ENCODE data around the gene PRKCE. TPM values are rescaled to one million over a fixed set of nuclear protein-coding genes. Genes with fewer than 3 reads are reported as not detected.
"Not testable (repeated sequence)": the region's sequence is repeated elsewhere in the genome, so short reads cannot be mapped to it uniquely, and the experiment has no call there.

PRKCE gene
- total RNA-seq, 1 experiment from 2014 or later, result 30.2 TPM

DNA sequence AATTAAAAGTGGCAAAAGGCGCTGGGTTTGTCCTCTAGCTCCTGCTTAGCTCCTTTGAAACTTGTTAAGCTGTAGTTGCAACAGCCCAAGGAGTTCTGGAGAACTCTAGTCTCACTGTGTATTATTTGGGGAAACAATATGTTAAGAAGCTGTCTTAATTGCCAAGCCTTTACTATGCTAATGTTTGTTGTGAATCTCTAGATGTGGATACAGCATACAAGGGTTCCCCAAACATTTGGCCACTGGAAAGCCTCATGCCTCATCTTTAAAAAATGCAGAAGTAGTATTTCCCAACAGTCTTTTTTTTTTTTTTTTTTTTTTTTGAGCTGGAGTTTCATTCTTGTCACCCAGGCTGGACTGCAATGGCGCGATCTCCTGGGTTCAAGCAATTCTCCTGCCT, 236.7 kb downstream of the PRKCE start:
- no peak for DNase-seq (ENCODE audit: low read depth)

DNA sequence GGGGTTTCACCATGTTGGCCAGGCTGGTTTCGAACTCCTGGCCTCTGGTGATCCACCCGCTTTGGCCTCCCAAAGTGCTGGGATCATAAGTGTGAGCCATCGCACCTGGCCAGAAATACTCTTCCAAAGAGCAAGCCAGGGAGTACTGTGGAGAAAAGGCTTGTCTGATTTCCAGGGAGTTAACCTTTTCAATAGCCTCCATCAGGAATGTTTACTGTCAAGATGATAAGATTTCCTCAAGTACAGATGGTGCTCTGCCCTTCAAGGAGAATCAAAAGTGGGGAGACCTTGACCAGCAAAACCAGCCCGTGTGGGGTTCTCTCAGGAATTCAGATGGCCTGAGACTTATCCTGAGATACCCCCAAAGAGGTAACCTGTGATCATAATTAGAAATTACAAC, 237.2 kb downstream of the PRKCE start:
- DNase-seq (ENCODE audit: low read depth), result no peak

DNA sequence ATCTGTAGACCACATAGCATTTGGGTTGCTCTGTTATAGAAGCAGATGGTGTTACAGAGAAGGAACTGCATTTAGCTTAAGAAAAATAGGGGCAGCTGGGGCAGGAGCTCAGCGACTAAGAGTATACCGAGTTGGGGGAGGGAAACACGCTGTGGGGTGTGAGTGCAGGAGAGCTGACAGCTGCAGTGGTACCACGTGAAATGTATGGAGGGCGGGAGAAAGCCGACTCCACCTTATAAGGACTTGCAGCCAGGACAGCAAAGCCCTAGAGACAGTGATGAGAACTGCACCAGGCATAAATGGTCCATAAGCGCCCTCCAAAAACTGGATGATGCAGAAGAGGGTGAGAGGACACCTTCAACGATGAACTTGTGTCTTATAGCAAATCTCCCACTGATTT, 237.6 kb downstream of the PRKCE start:
- no peak for DNase-seq (ENCODE audit: low read depth)

DNA sequence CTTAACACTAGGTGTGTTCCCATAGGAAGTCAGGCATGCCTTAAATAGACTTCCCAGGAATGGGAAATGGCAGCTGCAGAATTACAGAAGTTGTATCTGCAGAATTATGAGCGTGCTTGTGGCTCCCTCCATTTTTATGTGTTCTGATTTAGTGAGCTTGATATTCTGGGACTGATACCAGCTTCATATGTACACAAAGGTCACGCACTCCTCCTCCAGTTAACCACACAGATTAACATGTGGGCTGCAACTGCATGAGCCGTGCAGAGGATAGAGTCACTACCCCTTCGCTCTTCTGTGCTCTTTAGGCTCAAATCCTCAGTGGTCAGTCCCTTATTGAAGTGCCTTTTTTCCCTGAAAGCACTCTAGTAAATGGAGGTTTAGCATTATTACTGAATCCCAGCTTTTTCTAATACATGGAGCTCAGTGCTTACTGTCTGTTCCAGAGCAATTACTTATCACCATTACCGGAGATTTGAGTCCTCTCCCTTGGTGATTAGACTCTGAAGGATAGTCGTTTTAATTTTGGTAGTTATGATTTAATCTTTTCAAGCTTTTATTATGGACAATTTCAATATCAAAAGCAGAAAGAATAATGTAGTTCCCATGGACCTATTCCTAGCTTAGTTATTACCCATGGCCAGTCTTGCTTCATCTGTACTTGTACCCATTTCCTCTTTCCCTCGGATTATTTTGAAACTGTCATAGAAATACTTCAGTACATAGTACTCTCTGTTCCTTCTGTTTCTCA, 238.3 kb downstream of the PRKCE start:
- no peak for DNase-seq (ENCODE audit: low read depth)

DNA sequence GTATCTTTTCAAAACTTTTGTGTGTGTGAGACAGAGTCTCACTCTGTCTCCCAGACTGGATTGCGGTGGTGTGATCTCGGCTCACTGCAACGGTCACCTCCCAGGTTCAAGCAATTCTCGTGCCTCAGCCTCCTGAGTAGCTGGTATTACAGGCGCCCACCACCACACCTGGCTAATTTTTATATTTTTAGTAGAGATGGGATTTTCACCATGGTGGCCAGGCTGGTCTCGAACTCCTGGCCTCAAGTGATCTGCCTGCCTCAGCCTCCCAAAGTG, 238.8 kb downstream of the PRKCE start:
- not testable (repeated sequence) for DNase-seq (ENCODE audit: low read depth)

DNA sequence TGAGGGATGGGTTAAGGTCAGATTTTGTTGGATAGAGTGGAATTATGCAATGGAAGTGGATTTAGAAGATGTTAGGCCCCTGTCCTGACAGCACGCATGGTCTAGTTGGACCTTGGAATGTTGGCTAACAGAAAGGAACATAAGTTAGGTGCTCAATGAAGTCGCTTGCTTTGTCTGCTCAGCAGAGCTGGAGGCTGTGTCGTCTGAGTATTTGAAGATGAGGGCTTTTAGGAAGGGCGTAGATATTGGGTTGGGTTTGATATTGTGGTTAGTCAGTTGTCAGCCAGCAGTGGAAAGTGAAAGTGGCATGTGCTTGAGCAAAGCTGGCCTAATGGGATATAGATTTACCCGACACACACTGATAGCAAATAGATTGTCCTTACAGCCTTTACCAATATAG, 239.3 kb downstream of the PRKCE start:
- DNase-seq (ENCODE audit: low read depth), result no peak

DNA sequence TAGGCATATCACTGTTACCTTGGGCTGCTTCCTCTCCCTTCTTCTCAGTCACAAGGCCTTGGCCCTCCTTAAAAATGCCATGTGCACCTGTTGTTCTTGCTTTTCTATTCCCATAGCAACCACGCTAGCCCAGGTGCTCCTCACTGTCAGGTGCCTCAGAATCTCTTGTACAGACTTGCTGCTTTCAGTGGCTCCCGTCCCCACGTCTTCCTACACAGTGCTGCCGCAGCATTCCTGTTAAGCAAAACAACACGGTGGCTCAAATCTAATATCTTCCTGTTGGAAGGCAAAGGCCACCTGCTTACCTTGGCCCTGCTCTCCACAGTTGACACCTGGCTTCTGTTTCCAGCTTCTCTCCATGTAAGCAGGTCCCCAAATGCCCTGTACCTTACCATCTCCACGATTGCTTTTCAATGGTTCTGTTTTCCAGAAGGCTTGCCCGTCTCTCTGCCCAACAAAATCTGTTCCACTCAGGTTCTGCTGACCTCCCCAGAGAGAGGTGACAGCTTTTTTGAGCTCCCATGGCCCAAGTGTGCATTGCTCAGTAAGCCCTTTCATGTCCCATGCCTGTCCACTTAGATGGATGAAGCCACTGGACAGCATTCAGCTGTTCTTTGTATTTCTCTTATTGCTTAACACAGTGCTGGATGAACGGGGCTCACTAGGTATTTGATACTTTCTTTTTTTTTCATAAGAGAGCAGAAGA, 240.4 kb downstream of the PRKCE start:
- DNase-seq (ENCODE audit: low read depth), result no peak

DNA sequence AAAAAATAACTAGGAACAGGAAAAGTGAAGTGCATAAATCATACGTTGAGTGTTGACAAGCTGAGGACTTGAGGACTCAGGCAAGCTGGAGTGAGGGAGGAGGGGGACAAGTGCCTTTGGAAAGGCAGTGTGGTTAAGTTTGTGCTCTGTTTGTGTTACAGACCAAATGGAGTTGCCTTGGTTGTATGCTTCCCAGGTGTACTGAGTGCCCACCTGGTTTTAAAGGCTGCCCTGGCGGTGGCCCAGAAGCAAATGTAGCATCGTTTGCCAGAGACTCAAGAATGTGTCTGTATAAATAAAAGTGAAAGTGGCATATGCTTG, 240.9 kb downstream of the PRKCE start:
- no peak for DNase-seq (ENCODE audit: low read depth)

DNA sequence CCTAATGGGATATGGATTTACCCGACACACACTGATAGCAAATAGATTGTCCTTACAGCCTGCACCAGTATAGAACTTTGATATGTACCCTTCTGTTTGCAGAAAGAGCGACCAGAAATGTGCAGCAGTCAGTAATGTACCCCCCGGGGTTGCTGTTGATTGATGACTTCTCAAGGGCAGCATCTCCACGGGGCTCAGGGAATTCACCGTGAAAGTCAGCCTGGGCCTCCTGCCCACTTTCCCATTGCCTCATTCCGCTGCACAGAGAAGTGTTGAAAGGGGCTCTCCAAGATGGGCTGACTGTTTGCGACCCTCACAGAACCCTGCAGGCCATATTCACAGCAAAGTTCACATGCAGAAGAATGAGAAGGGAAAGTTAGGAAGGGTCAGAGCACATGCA, 241.3 kb downstream of the PRKCE start:
- DNase-seq (ENCODE audit: low read depth), result no peak

DNA sequence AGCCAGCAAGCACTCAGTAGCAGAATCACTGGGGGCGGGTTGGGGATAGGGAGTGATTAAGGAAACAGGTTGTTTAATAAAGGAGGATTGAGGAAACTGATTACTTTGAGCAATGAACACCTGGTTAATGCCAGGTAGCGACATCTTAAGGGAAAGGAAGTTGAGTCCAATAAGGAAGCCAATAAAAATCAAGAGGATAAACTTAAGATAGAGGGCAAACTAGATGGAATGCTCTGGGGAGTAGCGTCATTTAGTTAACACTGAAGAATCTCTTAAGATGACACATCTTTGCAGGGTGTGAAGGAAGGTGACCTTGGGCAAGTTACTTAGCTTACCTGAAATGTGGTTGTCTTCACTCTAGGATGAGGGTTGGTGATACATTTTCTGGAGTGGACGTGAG, 242.7 kb downstream of the PRKCE start:
- no peak for DNase-seq (ENCODE audit: low read depth)

DNA sequence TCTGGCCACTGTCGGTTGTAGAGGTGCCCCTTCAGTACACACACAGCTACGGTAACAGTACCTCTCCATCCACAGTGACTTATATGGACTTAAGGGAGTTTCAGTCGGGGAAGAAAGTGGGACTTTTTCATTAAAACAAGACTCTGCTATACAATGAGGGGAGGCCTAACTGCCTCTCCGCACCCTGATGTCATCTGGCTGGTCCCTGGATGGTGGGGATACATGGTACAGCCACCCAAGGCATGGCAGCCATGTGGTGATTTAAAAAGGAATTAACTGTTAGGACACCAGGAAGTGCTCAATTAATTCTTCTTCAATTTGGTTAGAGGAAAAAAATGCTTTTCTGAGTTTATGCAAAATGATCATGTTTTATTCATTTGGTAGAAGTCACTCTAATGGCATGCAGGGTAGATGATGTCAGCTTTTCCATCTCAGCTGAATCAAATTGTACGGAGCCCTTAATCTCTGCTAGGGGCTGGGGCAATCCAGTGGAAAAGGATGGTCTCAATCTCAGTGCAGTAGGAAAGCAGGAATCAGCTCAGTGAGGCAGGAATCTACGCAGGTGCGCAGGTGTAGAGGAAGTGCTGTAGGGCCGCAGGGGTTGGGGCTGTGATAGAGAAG, 243.9 kb downstream of the PRKCE start:
- DNase-seq (ENCODE audit: low read depth), result no peak

DNA sequence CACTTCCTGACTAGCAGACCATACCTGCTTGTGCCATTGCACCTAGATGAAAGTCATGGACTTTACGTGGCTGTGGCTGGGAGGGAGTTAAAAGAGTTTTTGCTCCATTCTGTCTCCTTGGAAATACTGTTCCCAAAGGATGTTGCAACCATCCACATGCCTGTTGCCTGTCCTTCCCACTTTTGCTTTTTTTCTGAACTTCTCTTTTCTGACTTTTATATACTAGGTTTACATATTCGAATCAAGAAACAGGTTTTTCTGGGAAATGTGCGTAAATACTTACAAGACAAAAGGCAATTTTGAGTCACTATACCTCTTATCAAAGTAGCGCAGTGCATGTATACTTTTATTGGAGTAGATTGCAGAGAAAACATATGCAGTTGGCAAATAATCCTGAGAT, 244.8 kb downstream of the PRKCE start:
- no peak for DNase-seq (ENCODE audit: low read depth)

DNA sequence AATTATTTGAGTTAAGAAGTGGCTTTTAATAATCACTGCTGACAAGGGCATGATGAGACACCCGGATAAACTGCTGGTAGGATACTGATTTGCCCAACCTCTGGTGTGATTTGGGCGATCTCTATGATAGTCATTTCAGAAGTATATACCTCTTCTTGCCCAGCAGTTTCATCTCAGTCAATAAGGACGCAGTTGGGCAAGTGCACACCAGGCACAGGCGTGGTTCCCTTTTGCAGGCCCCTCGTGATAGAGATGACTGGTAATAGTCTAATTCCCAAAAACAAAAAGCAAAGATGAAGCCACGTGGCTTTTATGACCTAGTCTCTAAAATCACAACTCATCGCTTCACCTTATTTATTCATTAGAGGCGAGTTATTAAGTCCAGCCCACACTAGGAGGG, 246.4 kb downstream of the PRKCE start:
- DNase-seq (ENCODE audit: low read depth), result no peak

DNA sequence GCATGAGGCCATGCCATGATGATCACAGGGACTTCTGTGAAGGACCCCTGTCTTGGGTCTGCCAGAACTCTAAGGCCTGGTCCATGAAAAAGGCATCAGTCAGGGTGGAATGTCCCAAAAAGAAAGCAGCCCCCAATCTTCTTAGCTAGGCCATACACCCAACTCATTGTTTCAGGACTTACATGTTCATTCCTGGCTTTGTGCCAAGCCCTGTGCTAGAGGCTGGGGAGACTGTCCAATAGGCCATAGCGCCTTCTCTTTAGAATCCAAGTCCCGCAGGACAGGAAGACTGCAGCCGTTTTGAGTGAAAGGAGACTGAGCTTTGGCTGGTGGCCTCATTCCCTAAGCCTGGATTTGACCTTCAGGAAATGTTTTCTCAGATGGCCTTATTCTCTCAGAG, 247.3 kb downstream of the PRKCE start:
- peak; percentile 9 for DNase-seq (ENCODE audit: low read depth)

DNA sequence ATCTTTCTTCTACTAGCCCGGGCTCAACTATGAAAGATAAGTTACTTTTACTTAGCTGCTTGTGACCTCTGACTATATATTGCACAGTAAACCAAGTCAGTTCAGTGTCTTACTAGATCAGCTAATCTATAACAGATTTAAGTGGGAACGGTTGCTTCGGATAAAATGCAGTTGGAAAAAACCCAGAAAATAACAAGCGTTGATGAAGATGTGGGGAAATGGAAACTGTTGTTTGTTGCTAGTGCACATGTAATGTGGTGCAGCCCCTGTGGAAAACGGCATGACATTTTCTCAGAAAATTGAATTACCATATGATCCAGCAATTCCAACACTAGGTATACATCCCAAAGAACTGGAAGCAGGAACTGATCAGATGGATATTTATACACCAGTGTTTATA, 248.5 kb downstream of the PRKCE start:
- no peak for DNase-seq (ENCODE audit: low read depth)

DNA sequence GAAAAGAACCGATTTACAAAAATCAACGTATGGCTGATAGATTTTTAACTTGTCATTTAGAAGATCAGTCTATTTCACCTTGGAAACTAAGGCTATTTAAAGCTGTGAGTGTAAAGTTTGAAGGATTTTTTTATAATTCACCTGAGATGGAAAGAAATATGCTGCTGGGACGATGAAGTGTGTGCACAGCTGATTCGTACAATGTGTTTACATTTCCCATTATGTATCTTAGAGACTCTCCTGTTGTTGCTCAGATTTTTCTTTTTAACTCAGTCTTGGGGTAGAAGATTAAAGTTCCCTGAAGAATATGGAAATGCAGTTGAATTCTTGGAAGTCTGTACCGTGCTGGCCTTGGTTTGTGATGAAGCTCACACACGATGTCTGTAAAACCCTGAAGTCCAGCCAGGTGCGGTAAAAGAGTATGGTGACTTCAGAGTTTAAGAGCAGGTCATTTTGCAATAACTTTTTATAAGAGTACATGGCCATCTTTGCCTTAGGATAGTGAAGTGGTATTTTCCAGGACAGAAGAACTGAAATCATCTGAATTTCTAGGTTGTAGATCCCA, 250.1 kb downstream of the PRKCE start:
- no peak for DNase-seq (ENCODE audit: low read depth)

DNA sequence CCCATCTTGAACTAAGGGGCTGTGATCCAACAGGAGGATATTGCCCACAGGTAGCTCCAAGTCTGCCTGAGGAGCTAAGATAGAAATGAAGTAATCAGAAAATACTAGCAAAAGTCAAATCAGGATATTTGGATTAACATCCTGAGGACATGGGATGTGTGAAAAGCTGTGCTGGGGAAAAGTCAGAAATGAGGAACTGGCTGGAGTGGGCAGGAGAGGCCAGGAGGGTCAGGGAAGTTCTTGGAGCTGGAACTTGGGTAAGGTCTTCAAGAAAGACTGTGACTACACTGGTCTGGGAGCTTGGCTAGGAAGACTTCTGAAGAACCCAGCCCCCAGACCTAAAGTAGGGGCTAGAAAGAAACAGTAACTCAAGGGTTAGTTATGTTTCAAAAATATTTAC, 250.9 kb downstream of the PRKCE start:
- DNase-seq (ENCODE audit: low read depth), result no peak

DNA sequence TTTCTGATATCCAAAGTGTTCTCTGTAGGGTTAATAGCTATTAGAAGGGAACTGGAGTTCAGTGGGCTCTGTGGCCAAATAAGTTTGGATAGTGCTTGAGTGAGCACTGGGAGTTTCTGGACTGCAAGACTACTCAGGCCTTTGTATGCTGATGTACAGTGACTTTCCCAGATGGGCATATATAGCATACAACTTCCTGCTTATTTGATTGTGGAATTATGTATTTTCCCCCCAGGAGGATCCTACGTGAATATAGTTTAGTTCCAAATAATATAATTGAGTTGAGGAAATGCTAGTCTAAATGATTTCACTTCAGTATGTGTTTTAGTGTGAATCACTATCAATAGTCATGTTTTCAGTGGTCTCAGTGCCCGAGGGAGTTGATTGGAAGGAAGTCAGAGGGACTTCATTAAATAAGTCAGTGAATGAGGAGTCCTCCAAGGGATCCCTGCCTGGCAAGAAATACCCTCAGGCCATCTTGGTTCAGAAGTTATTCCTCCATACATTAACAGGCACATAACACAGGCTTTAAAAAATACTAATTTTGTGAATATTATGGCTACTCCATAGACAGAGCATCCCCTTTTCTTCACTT, 251.4 kb downstream of the PRKCE start:
- no peak for DNase-seq (ENCODE audit: low read depth)

DNA sequence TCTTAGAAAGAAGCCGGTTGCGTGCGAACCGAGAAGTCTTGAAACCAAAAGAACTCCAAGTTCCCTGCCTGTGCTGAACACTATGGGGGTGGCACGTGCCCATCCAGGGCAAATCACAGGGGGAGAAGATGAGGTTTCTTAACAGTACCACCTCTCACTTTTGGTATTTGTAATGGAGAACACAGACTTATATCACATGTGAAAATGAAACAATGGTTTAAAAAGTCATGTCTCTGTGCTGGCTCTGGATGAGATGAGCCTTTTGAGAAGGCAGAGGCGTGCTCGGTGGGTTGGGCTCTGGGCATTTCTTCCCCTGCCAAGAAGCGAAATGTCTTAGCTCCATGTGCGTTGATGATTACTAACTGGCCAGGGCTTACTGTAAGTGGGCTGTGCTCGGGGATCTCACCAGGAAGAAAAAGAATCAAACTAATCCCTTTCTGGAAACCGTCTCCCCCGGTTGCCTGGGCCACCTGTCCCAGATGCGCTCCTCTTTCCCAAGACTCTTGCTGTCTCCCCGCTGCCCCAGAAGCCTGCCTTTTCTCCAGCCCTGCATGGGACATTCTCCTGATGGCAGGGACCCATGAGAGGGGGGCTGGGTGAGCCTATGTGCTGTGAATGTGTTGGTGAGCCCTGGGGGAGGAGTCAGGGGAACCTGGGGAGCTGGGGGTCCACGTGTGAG, 252.9 kb downstream of the PRKCE start:
- DNase-seq (ENCODE audit: low read depth), result no peak

DNA sequence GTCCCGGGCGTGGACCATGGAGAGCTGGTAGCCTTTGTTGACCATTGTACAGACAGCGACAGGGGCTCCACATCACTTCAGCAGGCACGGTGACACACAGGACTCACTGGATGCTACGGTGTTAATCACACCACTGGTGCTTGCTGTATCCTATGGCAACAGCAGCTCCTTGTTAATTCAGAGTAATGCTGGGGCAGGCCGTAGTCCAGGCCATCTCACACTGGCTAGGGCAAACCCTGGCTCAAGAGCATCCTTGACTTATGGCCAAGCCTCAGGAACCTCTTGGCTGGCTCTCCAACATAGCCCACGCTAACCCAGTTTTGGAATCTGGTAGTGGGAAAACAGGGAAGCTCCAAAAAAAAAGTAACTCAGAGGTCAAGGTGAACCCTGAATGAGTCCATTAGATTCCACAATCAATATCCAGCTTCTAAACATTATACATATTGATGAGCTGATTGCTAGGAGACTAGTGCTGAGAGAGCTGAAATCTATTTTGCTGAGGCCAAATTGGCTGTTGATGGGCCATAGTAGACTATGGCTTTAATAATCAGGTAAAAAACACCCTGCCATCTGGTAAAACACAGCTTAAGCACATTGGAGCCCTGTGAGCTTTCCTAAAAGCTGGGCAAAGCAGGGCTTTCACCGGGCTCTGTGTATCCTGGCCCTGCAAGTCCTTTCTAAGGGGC, 253.6 kb downstream of the PRKCE start:
- DNase-seq (ENCODE audit: low read depth), result no peak

DNA sequence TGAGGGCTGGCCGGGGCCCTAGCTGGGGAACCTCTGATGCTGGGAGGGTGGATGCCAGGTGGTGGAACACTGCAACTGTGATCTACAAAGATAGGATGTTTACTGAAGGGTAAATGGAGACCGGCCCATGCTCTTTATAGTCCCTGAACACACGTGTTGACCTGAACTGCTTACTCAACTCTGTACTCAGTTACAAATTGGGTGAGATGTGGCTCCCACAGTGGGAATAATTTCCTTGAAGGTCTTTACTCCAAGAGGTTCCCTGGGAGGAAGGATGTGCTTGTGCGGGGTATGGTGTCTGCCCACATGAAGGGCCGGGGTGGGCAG, 254.1 kb downstream of the PRKCE start:
- no peak for DNase-seq (ENCODE audit: low read depth)

DNA sequence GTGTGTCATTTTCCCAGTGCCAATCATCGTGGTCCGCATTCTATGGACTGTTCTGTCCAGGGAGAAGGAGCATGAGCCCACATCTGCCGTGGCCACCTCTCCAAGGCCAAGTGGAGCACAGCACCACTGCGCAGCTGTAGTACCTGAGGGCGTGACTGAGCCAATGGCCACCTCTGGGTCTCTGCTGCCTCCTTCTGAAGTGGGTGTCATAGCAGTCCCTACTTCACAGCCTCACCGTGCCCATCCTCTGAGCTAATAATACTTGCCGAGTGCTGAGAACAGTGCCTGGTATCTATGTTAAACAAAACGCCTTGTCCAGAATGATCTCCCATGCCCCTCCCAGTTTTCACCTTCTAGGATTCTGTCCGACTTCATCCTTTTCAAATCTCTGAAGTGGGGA, 256.1 kb downstream of the PRKCE start:
- no peak for DNase-seq (ENCODE audit: low read depth)

Data from RPMI7951 (cell line).